GM12865 (cell line): ENCODE results near the gene SERGEF.

ENCODE experiments used
- DNase-seq: peaks from one replicate; pipeline ENCODE4 v3.0.0; 2010; ENCODE audit warnings: low read depth
- H3K4me3 ChIP-seq: 2 replicates; pipeline ENCODE4 v1.5.1; 2011; ENCODE audit warnings: mild to moderate bottlenecking, low read depth, low read length, control low read depth
- TF ChIP-seq, protein P1 (sequence below): IDR thresholded peaks from 2 replicates; pipeline ENCODE4 v1.5.1; 2011; ENCODE audit warnings: low read length, control low read depth, low read depth, inconsistent platforms; ENCODE audit not compliant: insufficient read depth; ENCODE audit errors: missing control alignments

SERGEF gene

DNA sequence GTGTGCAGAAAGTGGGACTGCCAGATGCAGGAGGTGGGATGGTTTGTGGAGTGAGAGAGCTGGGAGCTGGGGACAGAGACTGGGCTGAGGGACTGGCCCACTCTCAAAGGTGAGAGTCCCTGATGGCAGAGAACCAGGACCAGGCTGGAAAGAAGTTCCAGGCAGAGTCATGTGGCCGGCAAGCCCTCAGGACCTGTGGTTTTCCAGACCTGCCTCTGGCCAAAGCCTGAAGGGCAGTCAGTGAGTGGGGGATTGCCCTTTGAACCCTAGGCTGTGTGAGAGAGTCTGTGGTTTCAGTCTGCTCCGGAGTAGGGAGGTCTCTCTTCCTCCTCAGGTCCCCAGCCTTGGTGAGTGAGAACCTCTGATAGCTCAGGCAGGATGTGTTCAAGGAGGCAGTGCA lies 261.3 kb downstream of the SERGEF start:
- H3K4me3 ChIP-seq = no peak overlapping the region
- no peak for DNase-seq
- TF ChIP-seq, protein P1, sequence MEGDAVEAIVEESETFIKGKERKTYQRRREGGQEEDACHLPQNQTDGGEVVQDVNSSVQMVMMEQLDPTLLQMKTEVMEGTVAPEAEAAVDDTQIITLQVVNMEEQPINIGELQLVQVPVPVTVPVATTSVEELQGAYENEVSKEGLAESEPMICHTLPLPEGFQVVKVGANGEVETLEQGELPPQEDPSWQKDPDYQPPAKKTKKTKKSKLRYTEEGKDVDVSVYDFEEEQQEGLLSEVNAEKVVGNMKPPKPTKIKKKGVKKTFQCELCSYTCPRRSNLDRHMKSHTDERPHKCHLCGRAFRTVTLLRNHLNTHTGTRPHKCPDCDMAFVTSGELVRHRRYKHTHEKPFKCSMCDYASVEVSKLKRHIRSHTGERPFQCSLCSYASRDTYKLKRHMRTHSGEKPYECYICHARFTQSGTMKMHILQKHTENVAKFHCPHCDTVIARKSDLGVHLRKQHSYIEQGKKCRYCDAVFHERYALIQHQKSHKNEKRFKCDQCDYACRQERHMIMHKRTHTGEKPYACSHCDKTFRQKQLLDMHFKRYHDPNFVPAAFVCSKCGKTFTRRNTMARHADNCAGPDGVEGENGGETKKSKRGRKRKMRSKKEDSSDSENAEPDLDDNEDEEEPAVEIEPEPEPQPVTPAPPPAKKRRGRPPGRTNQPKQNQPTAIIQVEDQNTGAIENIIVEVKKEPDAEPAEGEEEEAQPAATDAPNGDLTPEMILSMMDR = no peak

DNA sequence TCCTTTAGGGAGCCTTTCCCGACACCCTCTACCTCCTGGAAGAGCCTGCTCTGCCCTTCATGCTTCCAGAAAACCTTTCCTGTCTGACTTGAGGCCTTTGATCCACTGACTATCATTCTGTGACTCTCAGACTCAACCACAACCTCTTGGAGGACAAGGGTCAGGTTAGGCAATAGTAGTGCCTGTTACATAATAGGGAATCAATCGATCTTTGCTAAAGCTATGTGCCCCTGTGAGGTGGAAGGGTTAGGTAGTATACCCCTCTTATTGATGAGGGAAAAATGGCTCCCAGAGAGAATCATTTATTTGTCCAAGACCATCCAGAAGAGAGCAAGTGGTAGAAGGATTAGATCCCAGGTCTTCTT lies 262.1 kb downstream of the SERGEF start:
- no peak for DNase-seq
- H3K4me3 ChIP-seq = no peak overlapping the region
- TF ChIP-seq, protein P1 = no peak

DNA sequence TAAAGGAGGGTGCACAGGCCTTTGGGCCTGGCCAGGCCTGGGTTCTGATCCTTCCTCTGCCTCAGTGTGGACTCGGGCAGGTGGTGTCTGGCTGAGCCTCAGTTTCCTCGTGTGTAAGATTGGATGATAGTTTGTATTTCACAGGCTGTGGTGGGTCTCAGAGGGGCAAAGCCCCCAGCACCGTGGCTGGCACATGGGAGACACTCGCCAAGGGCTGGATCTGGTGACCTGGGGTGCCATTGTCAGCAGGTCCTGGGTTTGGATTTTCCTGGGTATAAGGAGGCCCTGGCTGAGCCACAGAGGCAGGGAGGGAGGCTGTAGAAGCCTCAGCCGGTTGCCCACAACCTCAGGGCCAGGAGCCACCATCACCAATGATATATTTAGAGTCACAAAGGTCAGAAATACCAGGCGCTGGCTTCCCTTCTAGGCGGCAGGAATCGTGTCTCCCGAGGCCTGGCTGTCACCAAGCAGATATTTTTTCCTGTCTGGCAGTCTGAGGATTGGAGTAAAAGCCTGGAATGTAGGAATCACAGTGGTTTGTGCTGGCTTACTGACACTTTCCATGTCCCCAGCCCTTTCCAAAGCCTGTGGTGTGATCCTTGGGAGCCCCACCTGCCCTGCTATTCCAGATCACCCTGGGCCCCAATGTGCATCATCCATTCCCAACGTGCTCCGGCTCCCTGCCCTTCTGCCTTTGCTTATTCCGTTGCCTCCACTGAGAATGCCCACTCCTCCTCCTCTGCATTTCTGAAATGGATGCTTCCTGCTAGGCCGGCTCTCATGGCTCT lies 262.6 kb downstream of the SERGEF start:
- no peak for DNase-seq
- TF ChIP-seq, protein P1 = no peak
- H3K4me3 ChIP-seq = no peak overlapping the region

DNA sequence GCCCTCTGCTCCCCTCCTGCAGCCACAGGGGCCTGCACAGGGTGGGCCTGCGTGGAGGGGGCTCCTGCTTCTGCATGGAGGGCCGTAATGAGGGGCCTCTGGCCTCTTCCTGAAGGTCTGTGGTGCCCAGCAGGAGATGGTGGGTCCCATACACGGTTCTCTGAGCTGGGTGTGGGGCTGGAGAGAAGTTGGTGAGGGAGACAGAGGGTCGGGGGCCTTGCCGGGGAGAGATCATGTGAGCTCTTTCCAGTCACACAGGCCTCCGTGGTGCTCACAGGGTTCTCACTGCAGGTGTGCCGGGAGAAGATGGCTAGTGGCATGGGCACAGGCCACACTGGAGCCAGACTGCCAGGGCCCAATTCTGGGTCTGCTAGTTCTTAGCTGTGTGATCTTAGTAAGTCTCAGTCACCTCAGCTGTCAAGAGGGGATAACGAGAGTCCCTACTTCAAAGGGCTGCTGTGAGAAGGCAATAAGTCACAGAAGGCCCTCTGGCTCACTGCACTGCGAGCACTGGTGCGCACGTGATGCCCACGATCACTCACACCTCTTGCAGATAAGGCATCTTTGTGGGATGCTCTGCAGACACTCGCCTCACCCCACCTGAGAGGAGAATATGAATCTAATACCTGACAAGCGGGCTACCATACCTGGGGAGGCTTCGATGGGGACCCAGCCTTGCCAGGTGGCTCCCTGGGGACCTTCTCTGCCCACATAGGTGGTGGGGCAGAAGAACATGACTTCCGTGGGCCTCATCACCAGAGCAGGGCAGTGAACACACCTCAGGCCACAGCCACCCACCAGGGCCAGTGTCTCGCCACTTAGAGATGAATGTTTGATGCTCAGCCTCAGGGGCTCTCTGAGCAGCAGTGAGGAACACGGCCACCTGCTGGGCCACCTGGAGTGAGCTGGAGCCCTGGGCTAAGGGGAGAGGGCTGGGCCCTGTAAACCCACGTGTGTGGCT lies 263.8 kb downstream of the SERGEF start:
- no peak for DNase-seq
- TF ChIP-seq, protein P1 = no peak
- H3K4me3 ChIP-seq = no peak overlapping the region

DNA sequence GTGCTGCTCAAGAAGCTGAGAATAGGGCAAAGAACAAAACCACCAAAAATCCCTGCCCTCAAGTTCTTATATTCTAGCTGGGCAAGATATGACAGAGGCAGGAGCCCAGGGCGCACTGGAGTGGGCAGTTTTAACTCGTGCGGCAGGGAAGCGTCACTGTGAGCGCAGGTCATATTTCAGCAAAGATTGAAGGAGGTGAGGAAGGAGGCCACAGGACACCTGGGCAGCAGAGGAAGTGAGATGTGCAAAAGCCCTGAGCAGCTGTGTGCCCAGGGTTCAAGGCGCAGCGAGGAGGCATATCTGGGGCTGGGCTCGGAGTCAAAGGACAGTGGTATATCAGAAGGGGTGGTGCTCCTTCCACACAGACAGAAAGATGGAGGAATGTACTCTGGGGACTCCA lies 264.8 kb downstream of the SERGEF start:
- DNase-seq = no peak
- TF ChIP-seq, protein P1 = no peak
- H3K4me3 ChIP-seq = no peak overlapping the region

DNA sequence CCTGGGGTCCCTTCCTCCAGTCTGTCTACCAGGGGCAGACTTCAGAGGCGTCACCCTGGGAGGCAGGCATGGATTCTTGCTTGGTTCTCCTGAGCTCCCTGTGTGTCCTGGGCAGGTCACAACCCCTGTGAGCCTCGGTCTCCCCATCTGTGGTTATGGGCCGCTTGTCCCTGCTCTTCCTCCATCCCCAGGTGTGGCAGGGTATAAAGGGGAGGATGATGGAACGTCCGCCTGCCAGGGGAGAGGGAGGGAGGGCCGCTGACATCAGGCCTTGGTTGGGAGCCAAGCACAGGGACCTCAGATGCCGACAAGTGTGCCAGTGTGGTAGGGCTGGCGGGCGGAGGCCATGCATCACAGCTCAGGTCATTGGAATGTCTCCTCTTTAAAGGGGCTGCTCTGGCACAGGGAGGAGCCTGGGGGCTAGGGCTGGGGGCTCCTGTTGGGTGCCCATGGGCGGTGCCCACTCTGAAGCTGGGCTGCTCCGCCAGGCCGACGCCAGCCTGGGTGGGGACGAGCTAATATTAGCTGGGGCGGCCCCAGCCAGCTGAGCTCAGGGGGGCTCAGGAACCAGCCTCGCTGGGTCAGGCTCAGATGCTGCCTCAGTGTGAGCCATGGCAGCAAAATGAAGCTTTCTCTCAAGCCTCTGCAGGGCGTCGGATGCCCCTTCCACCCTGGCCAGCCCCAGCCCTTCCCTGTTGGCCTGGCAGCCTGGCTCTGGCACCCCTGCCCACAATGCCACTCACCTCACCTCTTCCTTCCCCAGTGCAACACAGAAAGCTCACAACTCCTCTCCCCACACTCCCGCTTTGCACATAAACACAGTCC lies 265.5 kb downstream of the SERGEF start:
- TF ChIP-seq, protein P1 = no peak
- no peak overlapping the region for H3K4me3 ChIP-seq
- no peak for DNase-seq
